Measurements from ENCODE around the gene RASL10B.

RASL10B gene

GRCh38 chr17:35727635-35728034 is 3.8 kb upstream of the RASL10B start:
- ATAC-seq (replicated peaks) = no peak
- Mint-ChIP-seq H3K27me3 (peaks cover 10 to 13% of the 10 kb centered on the region in 2 donors), H3K9me3 (no peaks in the 10 kb centered on the region), H3K27ac (no peak overlapping the region), H3K4me3 (no peak overlapping the region), H3K36me3 (peaks cover 37 to 59% of the 10 kb centered on the region in 2 donors), H3K4me1 (peaks cover 15 to 26% of the 10 kb centered on the region in 2 donors)
- no peak for DNase-seq

- Mint-ChIP-seq H3K27ac (no peak overlapping the region), H3K4me1 (peaks cover 15 to 28% of the 10 kb centered on the region in 2 donors), H3K4me3 (no peak overlapping the region), H3K9me3 (no peaks in the 10 kb centered on the region), H3K27me3 (peaks cover 10 to 13% of the 10 kb centered on the region in 2 donors), H3K36me3 (peaks cover 34 to 54% of the 10 kb centered on the region in 2 donors)
- DNase-seq (no peak), ATAC-seq (replicated peaks) (no peak)
Measured at GRCh38 chr17:35728551-35728950, 2.9 kb upstream of the RASL10B start.

GRCh38 chr17:35729405-35729833 is 2.0 kb upstream of the RASL10B start:
- peaks cover 10 to 13% of the 10 kb centered on the region in 2 donors for H3K27me3 Mint-ChIP-seq
- H3K36me3 Mint-ChIP-seq = peaks cover 26 to 45% of the 10 kb centered on the region in 2 donors
- H3K9me3 Mint-ChIP-seq = no peaks in the 10 kb centered on the region
- H3K27ac Mint-ChIP-seq = no peak overlapping the region
- H3K4me1 Mint-ChIP-seq = peaks cover 15 to 28% of the 10 kb centered on the region in 2 donors
- DNase-seq = no peak
- no peak overlapping the region for H3K4me3 Mint-ChIP-seq
- no peak for ATAC-seq (replicated peaks)

- Mint-ChIP-seq H3K4me3 (peak overlapping the region; percentile 77 to 80), H3K4me1 (peaks cover 15 to 28% of the 10 kb centered on the region in 2 donors), H3K9me3 (no peaks in the 10 kb centered on the region), H3K36me3 (peaks cover 16 to 34% of the 10 kb centered on the region in 2 donors), H3K27me3 (peaks cover 10 to 13% of the 10 kb centered on the region in 2 donors), H3K27ac (no peak overlapping the region)
- no peak for DNase-seq
- ATAC-seq (replicated peaks) = no peak
Measured at GRCh38 chr17:35730400-35731005, 936 bp upstream of the RASL10B start.

- DNase-seq = no peak
Measured at GRCh38 chr17:35731917-35732805, 722 bp downstream of the RASL10B start.

GRCh38 chr17:35732806-35733136 is 1.3 kb downstream of the RASL10B start:
- peaks cover 15 to 28% of the 10 kb centered on the region in 2 donors for H3K4me1 Mint-ChIP-seq
- DNase-seq (no peak), ATAC-seq (replicated peaks) (no peak)
- H3K4me3 Mint-ChIP-seq = peak overlapping the region in 1 of 2 donors; percentile 6
- peaks cover 10 to 13% of the 10 kb centered on the region in 2 donors for H3K27me3 Mint-ChIP-seq
- H3K27ac Mint-ChIP-seq = no peak overlapping the region
- H3K9me3 Mint-ChIP-seq = no peaks in the 10 kb centered on the region
- peaks cover 10 to 24% of the 10 kb centered on the region in 2 donors for H3K36me3 Mint-ChIP-seq

More at GRCh38 chr17:35731917-35732805, 722 bp downstream of the RASL10B start:
- peaks cover 10 to 13% of the 10 kb centered on the region in 2 donors for H3K27me3 Mint-ChIP-seq
- H3K9me3 Mint-ChIP-seq = no peaks in the 10 kb centered on the region
- peaks cover 15 to 28% of the 10 kb centered on the region in 2 donors for H3K4me1 Mint-ChIP-seq
- peaks cover 10 to 28% of the 10 kb centered on the region in 2 donors for H3K36me3 Mint-ChIP-seq
- H3K4me3 Mint-ChIP-seq = peak overlapping the region; percentile 50 to 54
- ATAC-seq (replicated peaks) = peak in 1 of 2 donors; percentile 6
- H3K27ac Mint-ChIP-seq = no peak overlapping the region

- Mint-ChIP-seq H3K36me3 (peaks cover 9 to 18% of the 10 kb centered on the region in 2 donors), H3K4me1 (peaks cover 15 to 28% of the 10 kb centered on the region in 2 donors), H3K4me3 (no peak overlapping the region), H3K9me3 (no peaks in the 10 kb centered on the region), H3K27ac (no peak overlapping the region), H3K27me3 (peaks cover 10 to 13% of the 10 kb centered on the region in 2 donors)
- ATAC-seq (replicated peaks) (no peak), DNase-seq (no peak)
Measured at GRCh38 chr17:35733366-35733765, 1.9 kb downstream of the RASL10B start.

- Mint-ChIP-seq H3K27ac (no peak overlapping the region), H3K4me3 (no peak overlapping the region), H3K9me3 (no peaks in the 10 kb centered on the region), H3K4me1 (peaks cover 12 to 28% of the 10 kb centered on the region in 2 donors), H3K27me3 (peaks cover 10 to 14% of the 10 kb centered on the region in 2 donors), H3K36me3 (peaks cover 2 to 14% of the 10 kb centered on the region in 2 donors)
- DNase-seq (no peak), ATAC-seq (replicated peaks) (no peak)
Measured at GRCh38 chr17:35734396-35734795, 3.0 kb downstream of the RASL10B start.

- H3K27me3 Mint-ChIP-seq = peaks cover 16 to 21% of the 10 kb centered on the region in 2 donors
- H3K27ac Mint-ChIP-seq = no peak overlapping the region
- H3K4me3 Mint-ChIP-seq = no peak overlapping the region
- DNase-seq (no peak), ATAC-seq (replicated peaks) (no peak)
- no peaks in the 10 kb centered on the region for H3K9me3 Mint-ChIP-seq
- peaks cover 0 to 10% of the 10 kb centered on the region in 2 donors for H3K36me3 Mint-ChIP-seq
- peaks cover 11 to 19% of the 10 kb centered on the region in 2 donors for H3K4me1 Mint-ChIP-seq
Measured at GRCh38 chr17:35735036-35735805, 3.8 kb downstream of the RASL10B start.

GRCh38 chr17:35736236-35736635 is 4.8 kb downstream of the RASL10B start:
- Mint-ChIP-seq H3K4me3 (no peak overlapping the region), H3K36me3 (no peaks in the 10 kb centered on the region), H3K27ac (no peak overlapping the region), H3K4me1 (peaks cover 1 to 10% of the 10 kb centered on the region in 2 donors), H3K9me3 (no peaks in the 10 kb centered on the region), H3K27me3 (peaks cover 7 to 20% of the 10 kb centered on the region in 2 donors)
- ATAC-seq (replicated peaks) (no peak), DNase-seq (no peak)

- Mint-ChIP-seq H3K4me3 (no peak overlapping the region), H3K27ac (no peak overlapping the region), H3K36me3 (no peaks in the 10 kb centered on the region), H3K27me3 (peaks cover 23 to 37% of the 10 kb centered on the region in 2 donors), H3K9me3 (no peaks in the 10 kb centered on the region), H3K4me1 (peaks cover 3 to 7% of the 10 kb centered on the region in 2 donors)
- ATAC-seq (replicated peaks) = no peak
- no peak for DNase-seq
Measured at GRCh38 chr17:35738519-35739133, 7.2 kb downstream of the RASL10B start.

- Mint-ChIP-seq H3K36me3 (no peaks in the 10 kb centered on the region), H3K4me1 (peaks cover 3 to 7% of the 10 kb centered on the region in 2 donors), H3K27ac (no peak overlapping the region), H3K27me3 (peaks cover 27 to 51% of the 10 kb centered on the region in 2 donors), H3K4me3 (no peak overlapping the region), H3K9me3 (no peaks in the 10 kb centered on the region)
- ATAC-seq (replicated peaks) (no peak), DNase-seq (no peak)
Measured at GRCh38 chr17:35740216-35740615, 8.8 kb downstream of the RASL10B start.

GRCh38 chr17:35740997-35741931 is 9.8 kb downstream of the RASL10B start:
- Mint-ChIP-seq H3K27ac (peak overlapping the region; percentile 44), H3K27me3 (peaks cover 31 to 53% of the 10 kb centered on the region in 2 donors), H3K36me3 (no peaks in the 10 kb centered on the region), H3K9me3 (no peaks in the 10 kb centered on the region), H3K4me1 (peaks cover 3 to 7% of the 10 kb centered on the region in 2 donors), H3K4me3 (peak overlapping the region; percentile 63 to 76)
- peak; percentile 40 to 51 for ATAC-seq (replicated peaks)
- DNase-seq = no peak
